ENCODE data around the gene TECPR1. TPM values are rescaled to one million over a fixed set of nuclear protein-coding genes. Genes with fewer than 3 reads are reported as not detected.

The TECPR1 gene, protein sequence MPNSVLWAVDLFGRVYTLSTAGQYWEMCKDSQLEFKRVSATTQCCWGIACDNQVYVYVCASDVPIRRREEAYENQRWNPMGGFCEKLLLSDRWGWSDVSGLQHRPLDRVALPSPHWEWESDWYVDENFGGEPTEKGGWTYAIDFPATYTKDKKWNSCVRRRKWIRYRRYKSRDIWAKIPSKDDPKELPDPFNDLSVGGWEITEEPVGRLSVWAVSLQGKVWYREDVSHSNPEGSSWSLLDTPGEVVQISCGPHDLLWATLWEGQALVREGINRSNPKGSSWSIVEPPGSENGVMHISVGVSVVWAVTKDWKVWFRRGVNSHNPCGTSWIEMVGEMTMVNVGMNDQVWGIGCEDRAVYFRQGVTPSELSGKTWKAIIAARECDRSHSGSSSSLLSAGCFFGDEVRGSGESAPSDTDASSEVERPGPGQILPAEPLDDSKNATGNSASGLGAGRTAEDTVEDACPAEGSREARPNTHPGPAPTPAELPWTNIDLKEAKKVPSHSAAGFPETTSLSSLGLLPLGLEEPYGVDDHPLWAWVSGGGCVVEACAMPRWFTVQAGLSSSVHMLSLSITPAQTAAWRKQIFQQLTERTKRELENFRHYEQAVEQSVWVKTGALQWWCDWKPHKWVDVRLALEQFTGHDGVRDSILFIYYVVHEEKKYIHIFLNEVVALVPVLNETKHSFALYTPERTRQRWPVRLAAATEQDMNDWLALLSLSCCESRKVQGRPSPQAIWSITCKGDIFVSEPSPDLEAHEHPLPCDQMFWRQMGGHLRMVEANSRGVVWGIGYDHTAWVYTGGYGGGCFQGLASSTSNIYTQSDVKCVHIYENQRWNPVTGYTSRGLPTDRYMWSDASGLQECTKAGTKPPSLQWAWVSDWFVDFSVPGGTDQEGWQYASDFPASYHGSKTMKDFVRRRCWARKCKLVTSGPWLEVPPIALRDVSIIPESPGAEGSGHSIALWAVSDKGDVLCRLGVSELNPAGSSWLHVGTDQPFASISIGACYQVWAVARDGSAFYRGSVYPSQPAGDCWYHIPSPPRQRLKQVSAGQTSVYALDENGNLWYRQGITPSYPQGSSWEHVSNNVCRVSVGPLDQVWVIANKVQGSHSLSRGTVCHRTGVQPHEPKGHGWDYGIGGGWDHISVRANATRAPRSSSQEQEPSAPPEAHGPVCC
- 7.1 and 7.4 TPM in 2 replicates for total RNA-seq (2014; rRNA removed; shearing (Covaris generic))

DNA sequence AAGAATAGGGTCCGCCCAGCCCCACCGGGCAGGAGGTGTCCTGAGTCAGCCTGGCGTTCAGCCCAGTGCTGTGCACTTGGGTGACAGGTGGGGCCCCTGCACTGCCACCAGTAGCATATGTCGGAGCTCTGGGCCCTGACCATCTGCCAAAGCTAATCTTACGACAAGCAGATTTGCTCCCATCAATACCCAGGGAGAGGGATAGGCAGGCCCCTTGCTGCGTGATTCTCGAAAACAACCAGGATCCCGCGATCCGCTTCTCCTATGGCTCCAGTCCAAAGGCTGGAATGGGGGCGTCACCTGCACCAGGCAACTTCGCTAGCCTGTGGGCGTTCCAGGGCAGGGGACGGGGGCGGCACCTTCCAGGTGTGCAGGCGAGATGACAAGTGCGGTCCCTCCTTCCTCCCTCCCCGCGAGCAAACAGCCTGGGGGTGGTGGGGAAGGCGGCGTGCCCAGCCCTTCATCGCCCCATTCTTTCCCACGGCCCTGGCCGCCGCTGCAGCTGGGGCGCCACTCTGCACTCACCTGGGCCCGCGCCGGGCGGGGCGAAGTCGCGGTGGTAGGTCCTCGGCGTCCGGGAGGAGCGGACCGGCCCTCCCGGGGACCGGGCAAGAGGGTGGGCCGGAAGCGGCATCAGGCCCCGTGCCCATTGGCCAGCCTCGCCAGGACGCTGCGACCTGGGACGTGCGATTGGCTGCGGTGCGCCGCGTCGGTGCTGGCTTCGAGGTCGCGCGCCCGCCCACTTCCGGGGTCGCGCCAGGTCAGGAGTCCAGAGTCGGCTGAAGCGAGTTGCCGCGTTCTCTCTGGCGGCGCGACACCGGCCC is at the start of gene TECPR1:
TECPR1 (minus strand) TSS at position 632 of the 824 bp plus-strand sequence. CDS start 6,086 bp downstream, outside the sequence.
- peak; percentile 91 for DNase-seq (ENCODE audit: low read depth)

DNA sequence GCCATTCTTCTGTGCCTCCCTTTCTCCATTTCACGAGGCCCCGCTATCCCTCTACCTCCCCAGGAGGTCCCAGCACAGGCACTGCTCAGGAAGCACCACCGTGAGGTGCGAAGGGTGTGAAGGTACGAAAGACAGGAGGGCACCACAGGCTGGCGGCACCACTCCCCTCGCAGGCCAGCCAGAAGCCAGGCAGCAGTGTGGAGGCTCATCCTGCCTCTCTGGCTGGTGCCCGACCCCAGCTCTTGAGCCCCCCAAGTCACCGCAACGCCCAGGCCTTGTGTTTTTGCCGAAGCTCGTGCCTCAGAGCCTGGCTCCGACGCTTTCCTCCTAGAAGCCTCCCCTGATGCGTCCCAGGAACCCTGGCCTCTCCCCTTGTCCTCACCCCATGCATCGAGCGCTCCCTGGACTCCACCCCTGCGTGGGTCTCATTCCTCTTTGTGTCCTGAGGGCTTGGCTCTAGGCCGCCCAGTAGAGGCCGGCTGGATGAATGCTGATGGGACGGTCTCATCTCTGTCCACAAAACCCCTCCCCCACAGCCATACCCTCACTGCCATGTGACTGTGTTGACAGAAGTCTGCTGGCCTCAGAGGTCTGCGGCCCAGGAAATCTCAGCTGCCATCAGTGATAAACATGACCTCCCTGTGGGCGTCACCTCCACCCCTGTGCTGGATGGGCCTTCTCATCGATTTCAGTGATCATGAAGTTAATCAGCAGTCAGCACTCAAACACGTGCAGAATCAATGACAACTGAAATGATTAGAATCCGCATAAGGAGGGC is 48.8 kb upstream of the TECPR1 start:
- DNase-seq (ENCODE audit: low read depth), result no peak

DNA sequence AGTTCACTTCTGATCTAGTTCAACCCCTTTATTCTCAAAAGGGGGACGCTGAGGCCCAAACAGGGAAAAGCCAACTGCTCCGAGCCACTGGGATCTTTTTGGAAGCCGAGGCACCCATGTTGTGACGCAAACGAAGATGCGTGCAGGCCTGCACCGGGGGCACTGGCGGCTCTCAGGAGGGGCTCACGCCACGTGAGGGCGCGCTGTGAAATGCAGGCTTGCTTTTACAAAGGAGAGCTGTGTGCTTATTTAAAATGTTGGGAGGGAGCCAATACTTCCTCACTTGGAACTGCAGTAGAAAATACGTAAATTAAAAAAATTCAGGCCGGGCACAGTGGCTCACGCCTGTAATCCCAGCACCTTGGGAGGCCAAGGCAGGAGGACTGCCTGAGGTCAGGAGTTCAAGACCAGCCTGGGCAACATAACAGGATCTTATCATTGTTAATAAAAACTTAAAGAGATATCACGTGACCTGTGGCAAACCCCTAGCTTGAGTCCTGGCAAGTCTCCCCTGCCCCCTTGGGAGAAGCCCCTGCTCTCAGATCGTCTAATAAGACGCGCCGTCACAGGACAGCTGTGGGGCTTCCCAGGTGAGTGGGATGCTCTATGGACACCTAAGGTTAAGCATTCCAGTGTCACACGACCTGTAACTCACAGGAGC is 45.7 kb upstream of the TECPR1 start:
- DNase-seq (ENCODE audit: low read depth), result no peak

DNA sequence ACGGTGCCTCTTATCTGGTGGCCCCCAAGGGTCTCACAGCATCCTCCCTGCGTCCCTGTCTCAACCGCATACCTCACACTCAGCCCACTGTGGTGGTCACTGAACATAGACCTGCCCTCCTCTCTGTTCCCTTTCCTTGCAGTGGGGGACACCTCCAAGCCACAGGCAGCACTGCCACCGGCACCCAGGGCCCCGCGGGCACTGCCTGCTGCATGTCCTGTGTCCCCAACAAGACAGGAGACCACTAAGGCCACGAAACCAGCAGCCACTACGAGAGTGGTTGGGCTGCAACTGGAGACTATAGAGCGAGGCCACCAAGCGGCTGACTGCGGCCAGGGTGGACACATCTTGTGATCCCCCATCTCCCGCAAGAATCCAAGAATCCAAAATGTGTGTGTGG is 44.8 kb upstream of the TECPR1 start:
- no peak for DNase-seq (ENCODE audit: low read depth)

DNA sequence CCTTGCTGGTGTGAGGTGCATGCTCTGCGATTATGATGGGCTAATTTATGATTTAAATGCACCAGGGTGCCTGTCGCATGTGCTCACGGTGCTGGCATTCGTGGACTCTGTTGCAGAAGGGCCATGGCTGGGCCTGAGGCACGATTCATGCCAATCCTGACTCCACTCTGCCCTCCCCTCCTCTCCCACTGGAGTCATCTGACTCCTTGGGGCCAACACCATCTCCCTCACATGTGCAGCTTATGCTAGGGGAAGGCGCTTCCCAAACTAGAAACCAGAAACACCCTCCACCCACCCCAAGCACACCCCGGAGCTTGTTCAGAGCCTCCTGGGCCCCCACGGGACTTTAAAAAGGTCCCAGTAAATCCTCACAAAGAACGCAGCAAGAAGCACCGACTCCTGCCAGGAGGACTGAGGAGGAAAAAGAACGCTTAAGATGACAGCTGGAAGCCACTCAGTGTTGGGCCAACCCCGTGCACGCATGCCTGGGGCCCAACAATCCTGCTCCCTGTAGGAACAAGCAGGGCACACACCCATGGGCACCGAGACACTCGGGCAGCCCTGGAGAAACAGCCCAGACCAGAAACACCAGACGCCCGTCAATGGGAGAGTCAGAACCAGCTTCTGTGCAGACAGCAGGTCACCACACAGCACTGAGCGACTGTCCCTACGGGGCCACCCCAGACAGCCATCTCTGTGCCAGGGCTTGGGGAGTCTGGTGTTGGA is 43.6 kb upstream of the TECPR1 start:
- no peak for DNase-seq (ENCODE audit: low read depth)

DNA sequence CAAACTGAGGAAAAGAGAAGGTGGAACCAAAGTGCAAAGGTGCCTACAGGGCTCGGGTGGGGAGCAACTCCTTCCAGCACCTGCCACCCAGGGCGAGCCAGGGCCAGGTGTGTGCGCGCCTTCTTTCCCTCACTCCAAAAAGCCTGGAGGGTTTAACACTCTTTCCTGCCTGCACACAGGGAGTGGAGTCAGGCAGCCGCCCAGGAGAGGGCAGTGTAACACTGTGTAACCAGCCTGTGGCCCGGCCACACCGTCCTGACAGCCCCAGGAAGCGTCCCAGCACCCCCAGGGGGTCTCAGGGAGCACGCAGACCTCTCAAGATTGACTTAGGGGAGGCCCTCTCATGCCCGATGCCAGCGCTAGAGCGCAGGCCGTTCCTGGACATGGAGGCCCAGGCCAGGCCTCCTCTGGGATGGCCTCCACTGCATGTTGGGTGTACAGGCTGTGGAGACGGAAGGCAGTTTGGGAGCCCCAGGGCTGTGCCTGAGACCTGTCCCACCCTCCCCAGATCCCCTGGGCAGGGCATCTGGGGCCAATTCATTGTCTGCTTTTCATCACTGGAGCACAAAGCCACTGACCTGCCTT is 42.9 kb upstream of the TECPR1 start:
- DNase-seq (ENCODE audit: low read depth), result peak; percentile 42

DNA sequence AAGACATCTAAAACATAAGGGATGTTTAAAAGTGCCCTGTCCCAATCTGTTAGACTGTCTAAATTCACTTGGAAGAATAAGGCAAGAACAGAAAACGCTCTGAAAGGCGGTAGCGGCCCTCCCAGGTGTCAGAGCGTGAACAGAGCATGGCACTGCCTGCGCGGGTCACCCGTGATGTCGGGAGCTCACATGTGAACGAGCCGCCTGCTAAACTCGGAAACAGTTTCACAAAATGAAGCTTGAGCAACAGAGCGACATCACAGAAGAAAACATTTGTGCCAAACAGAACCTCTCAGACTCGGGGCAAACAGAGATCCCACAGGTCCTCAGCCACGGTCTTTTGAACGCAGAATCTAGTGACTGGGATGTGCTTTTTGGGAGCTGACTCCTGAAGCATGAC is 42.3 kb upstream of the TECPR1 start:
- DNase-seq (ENCODE audit: low read depth), result no peak

DNA sequence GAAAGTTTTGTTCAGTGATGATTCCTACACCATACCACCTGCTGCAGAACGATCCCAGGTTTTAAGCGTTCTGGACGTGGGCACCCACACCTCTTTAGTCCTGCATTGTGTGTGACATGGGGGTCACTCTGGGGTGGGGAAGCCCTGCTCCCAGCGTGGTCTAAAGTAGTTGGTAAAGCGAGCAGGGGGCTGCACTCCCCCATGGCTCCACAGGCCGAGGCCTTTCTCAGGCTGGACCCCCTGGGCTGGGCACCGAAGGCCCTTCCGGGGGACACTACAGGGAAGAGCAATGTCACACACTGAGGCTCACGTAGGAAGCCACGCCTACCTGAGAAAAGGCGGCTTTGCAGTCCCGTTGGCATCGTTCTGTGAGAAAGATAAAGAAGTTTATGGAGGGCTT is 41.7 kb upstream of the TECPR1 start:
- no peak for DNase-seq (ENCODE audit: low read depth)

DNA sequence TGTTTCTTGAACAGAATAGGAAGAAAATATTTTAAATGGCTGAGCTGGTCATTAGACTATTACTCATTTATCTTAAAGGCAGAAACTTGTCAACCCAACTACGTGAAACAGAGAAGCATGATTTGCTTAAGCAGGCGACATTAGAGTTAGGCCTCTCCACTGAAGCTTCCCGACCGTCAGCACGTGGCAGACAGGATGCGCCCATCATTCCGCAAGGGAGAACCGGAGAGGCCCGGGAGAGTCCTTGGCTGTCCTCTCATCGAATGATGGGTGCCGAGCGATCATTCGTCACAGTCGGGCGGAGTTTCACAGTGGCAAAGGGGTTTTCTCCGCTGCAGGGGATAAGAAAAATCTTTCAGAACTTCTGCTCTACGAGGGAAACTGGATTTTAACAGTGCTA is 41.2 kb upstream of the TECPR1 start:
- DNase-seq (ENCODE audit: low read depth), result no peak

DNA sequence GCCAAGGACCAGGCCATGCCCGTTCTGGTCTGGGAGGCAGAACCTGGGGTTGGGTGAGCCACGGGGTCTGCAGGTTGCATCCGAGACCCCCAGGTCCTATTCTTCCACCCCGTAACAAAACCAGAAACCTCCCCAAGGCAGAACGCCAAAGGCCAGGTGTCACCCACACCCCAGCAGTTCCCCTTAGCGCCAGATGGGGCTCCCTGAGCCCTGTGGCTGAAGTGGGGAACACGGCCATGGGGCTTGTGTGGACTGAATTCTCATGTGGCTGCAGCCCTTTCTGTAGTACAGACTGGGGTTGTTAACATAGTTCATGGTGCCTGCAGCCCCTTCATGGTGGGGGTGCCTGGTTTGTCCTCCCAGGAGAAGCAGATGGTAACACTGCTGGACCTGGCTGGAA is 39.7 kb upstream of the TECPR1 start:
- DNase-seq (ENCODE audit: low read depth), result no peak

DNA sequence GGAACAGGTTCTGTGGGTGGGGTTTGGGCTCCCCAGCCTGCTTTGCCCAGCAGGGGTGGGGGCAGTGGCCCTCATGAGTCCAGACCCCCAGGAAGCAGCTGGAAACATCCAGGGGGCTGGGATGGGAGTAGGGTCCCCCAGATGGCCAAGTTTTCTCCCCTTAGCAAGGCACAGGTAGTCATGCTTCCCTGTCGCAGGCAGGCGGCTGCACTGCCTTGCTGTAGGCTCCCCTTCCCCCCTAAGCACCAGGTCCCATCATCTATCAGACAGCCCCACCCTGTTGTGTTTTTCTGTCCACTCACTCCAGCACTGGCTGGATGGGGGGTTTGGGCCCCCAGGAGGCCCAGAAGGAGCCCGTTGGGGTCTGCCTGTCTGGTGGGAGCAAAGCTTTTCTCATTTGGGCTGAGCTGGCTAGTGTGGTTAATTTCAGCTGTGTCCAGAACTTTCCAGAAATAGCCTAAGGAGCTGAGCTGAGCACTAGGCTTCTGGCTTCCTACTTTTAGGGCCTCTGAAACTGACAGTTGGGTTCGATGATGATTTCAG is 37.4 kb upstream of the TECPR1 start:
- no peak for DNase-seq (ENCODE audit: low read depth)

DNA sequence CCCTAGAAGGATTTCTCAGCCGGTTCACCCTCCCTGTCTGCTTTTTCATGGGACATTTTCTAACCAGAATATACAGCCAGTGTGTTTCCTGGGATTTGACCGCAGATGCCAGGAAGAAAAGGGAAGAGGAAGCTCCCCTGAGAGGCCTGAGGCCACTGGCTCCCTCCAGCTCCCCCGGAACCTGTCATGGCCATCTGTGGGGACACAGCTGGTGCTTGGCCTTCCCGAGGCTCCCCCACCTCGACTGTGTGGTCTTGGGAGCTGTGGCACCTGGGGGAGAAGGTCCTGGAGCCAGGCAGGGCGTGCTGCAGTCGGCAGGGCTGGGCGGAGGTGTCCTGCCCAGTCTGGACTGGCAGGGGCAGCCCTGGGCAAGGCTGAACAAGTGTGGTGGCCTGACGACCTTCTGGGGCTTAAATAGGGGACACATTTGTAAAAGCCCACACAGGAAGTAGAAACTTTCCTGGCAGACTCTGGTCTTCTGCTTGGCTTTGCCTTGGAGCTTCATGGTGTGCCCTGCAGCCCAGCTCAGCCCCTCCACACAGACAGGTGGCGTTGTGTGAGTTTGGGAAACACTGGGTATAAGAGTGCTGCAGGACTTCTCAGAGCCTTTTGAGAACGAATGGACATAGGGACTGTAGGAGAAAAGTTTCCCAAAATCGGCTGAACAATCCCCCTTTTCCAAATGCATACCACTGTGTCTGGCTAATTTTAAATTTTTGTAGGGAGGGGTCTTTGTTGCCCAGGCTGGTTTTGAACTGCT is 36.2 kb upstream of the TECPR1 start:
- no peak for DNase-seq (ENCODE audit: low read depth)

DNA sequence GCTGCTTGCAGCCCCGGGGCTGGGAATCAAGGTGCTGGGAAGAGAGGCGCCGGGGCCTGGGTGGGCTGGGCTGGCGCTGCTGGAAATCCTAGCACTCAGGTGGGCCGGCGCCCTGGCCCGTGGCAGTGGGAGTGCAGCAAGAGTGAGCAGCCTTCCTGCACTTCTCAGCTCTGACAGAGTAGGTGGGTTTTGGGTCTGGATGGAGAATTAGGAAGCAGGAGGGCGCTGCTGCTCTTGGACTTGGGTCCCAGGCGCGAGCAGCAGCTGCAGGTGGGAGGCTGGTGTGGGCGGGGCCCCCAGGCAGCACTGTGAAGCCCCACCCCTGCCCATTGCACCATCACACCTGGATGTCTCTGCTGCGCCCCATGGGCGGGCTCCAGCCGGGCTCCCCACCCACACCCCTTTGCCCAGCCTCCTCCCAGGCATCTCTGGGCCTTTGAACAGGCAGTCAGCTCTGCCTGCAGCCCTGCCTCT is 35.5 kb upstream of the TECPR1 start:
- no peak for DNase-seq (ENCODE audit: low read depth)

DNA sequence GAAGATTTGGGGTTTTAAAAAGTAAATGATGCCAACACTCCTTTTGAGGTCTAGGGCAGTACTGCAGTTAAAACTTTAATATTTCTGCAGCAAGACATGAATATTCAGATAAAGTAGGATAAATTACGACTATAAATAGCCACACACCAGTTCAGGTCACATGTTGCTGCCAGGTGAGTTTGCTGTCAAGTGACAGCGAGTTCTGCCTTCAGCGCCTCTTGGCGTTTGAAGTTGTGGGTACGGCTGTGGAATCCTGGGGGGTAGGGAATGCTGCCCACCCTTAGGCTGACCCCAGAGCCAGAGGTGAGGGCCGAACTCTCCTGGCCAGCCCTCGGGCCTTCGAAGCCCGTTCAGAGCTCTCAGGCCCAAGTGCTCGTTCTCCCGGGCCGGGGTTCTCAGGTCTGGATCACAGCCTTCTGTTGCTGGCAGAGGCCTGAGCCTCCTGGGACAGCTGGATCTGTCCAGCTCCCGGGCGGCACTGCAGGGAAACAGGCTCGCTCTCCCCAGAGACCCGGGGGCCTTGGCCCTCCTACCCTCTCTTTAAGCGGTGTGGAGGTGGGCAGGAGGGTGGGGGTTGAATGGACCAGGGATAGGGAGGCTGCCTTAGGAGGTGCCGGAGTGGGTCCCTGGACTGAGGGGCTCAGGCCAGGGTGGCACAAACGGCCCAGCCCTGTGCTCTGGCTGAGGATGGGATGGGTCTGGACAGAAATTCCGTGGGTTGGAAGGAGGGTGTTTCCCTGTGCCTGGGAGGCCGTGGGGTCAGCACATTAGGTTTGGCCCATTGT is 34.9 kb upstream of the TECPR1 start:
- DNase-seq (ENCODE audit: low read depth), result no peak

DNA sequence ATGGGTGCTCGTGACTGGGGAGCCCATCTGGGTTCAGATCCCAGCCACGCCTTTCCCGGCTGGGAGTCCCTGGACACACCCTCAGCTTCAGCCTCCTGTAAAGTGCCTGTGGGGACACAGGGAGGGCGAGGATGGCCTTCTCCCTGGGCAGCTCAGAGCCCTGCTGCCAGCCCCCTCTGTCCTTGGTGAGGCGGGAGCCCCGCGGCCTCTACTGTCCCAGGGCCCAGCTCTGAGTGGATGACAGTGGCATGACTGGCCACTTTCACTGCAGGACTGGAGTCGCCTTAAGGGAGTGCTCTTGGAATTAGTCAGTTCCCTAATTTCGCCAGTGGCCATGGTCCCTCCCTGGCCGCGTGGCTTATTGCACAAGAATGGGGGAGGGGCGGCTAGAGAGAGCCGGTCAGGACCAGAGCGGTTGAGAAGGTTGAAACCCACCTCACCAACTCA is 34.1 kb upstream of the TECPR1 start:
- DNase-seq (ENCODE audit: low read depth), result peak; percentile 87

DNA sequence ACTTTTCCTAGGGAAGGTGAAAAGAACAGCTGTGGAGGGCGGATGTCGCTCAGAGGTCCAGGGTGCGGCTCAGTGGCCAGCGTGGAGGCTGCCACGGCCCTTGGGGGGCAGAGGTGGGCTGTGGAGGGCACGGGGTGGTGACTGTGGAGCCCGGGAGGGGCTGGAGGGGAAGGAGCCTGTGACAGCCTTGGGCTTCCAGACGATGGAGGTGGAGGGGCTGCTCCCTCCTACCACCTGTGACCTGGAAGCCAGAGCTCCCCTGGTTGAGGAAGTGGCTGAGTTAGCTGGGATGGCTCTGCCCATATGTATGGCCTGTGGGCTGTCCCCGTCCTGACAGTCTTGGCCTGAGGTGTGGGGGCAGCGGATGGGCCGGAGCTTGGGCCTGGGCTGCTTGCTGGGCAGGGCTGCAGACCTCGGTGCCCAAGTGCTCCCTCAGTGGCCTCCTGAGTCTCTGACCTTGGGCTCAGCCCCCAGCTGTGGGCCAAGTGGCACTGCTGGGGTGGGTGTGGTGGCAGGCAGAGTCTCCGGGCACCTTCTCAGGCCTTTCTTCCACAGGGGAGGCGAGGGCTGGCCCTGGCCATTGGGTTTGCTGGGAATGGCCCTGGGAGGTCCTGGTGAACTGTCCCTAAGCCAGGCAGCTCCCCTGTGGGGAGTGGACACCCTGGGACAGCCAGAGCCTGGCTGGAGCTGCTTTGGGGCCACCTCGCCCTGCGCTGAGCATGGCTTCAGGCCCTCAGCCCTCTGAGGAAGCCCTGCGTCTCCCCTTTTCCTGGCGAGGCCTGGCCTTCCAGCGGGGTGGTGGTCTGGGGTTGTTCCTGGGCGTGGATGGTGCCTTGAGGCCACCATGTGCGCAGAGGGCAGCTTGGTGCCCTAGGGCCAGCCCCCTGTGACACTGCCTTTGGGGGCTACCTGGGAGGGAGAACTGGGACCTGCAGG is 33.4 kb upstream of the TECPR1 start:
- no peak for DNase-seq (ENCODE audit: low read depth)

Measured in RPMI7951 (cell line).